GM12878 (cell line): ENCODE results near the gene COL5A1.

Source experiments
- CEBPB ChIP-seq, 2 experiments: fragments of 150-350 bp in 1 of 2; IDR thresholded peaks; 2 replicates each; pipeline ENCODE4 v1.6.1; 2012 to 2014; ENCODE audit warnings: low read depth in 2 of 2, low read length in 2 of 2, borderline replicate concordance in 1 of 2, inconsistent platforms in 1 of 2
- CREB1 ChIP-seq: IDR thresholded peaks from 2 replicates; pipeline ENCODE4 v1.6.1; 2012; ENCODE audit warnings: low read depth, mild to moderate bottlenecking, inconsistent platforms
- EGR1 ChIP-seq, 2 experiments: IDR thresholded peaks; 1 replicate in 1 of 2; 2 replicates in 1 of 2; pipeline ENCODE4 v1.6.1; 2011 to 2012; ENCODE audit warnings: low read depth in 2 of 2, low read length in 2 of 2, borderline replicate concordance in 1 of 2, mild to moderate bottlenecking in 1 of 2, moderate library complexity in 1 of 2
- EZH2 ChIP-seq: IDR thresholded peaks from 2 replicates; pipeline ENCODE4 v1.6.1; 2012; ENCODE audit warnings: low read depth, mild to moderate bottlenecking, control low read depth, inconsistent platforms, low read length, borderline replicate concordance; ENCODE audit not compliant: control insufficient read depth
- KDM1A ChIP-seq: fragments of 200-600 bp; sonication (generic); IDR thresholded peaks from 2 replicates; pipeline ENCODE4 v1.6.1; 2016; ENCODE audit warnings: borderline replicate concordance
- NFIC ChIP-seq: IDR thresholded peaks from 2 replicates; pipeline ENCODE4 v1.6.1; 2012; ENCODE audit warnings: low read depth, mild to moderate bottlenecking, inconsistent platforms, low read length, moderate library complexity
- NKRF ChIP-seq: fragments of 450-650 bp; conservative IDR thresholded peaks from 2 replicates; pipeline ENCODE4 v1.6.1; 2017; ENCODE audit warnings: mild to moderate bottlenecking, moderate library complexity
- NR2F1 ChIP-seq: fragments of 450-650 bp; conservative IDR thresholded peaks from 2 replicates; pipeline ENCODE4 v1.6.1; 2017; ENCODE audit warnings: mild to moderate bottlenecking
- POLR2A ChIP-seq: IDR thresholded peaks from 2 replicates; pipeline ENCODE4 v1.6.1; 2011; ENCODE audit warnings: low read depth, mild to moderate bottlenecking, low read length
- SMC3 ChIP-seq: IDR thresholded peaks from 2 replicates; pipeline ENCODE4 v1.6.1; 2011; ENCODE audit warnings: low read length, improper control_type of control experiment, borderline replicate concordance
- TF ChIP-seq, protein P1 (sequence below), 3 experiments: IDR thresholded peaks in 2 of 3; conservative IDR thresholded peaks in 1 of 3; 2 replicates each; pipeline ENCODE4 v1.5.1; 2011; ENCODE audit warnings: low read depth in 3 of 3, low read length in 3 of 3, mild to moderate bottlenecking in 3 of 3, control low read depth in 2 of 3, moderate library complexity in 2 of 3, inconsistent platforms in 1 of 3, mixed read lengths in 1 of 3; ENCODE audit not compliant: control insufficient read depth in 2 of 3, insufficient read depth in 1 of 3; ENCODE audit errors: extremely low read depth in 1 of 3
- TF ChIP-seq, protein P2 (sequence below): fragments of 450-650 bp; IDR thresholded peaks from 2 replicates; pipeline ENCODE4 v1.6.1; 2018; ENCODE audit warnings: mild to moderate bottlenecking, low read depth, moderate library complexity; ENCODE audit not compliant: partially characterized antibody
- TF ChIP-seq, protein P3 (sequence below): IDR thresholded peaks from 2 replicates; pipeline ENCODE4 v1.6.1; 2012; ENCODE audit warnings: low read depth, low read length, improper control_type of control experiment

DNA sequence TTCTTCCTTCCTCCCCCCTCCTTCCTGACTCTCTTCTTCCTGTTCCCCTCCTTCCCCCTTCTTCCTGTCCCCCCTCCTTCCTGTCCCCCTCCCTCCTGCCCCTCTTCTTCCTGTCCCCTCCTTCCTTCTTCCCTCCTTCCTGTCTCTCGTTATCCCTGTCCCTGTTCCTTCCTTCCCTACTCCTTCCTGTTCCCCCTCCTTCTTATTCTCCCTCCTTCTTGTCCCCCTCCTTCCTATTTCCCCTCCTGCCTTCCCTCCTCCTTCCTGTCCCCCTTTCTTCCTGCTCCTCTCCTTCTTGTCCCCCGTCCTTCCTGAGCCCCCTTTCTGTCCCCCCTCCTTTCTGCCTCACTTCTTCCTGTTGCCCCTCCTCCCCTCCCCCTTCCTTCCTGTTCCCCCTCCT is 70.6 kb downstream of the COL5A1 start:
- TF ChIP-seq EGR1 (IDR thresholded peaks at IDR 0.05; ENCODE audit: borderline replicate concordance in 1 of 2, low read depth in 2 of 2, low read length in 2 of 2) (no peak), KDM1A (no peak), SMC3 (no peak), CEBPB (IDR thresholded peaks at IDR 0.05; ENCODE audit: borderline replicate concordance in 1 of 2, low read depth in 2 of 2, low read length in 2 of 2) (no peak), POLR2A (no peak), EZH2 (no peak), NFIC (no peak), NR2F1 (no peak), NKRF (no peak), CREB1 (no peak)
- TF ChIP-seq, protein P1, sequence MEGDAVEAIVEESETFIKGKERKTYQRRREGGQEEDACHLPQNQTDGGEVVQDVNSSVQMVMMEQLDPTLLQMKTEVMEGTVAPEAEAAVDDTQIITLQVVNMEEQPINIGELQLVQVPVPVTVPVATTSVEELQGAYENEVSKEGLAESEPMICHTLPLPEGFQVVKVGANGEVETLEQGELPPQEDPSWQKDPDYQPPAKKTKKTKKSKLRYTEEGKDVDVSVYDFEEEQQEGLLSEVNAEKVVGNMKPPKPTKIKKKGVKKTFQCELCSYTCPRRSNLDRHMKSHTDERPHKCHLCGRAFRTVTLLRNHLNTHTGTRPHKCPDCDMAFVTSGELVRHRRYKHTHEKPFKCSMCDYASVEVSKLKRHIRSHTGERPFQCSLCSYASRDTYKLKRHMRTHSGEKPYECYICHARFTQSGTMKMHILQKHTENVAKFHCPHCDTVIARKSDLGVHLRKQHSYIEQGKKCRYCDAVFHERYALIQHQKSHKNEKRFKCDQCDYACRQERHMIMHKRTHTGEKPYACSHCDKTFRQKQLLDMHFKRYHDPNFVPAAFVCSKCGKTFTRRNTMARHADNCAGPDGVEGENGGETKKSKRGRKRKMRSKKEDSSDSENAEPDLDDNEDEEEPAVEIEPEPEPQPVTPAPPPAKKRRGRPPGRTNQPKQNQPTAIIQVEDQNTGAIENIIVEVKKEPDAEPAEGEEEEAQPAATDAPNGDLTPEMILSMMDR (IDR thresholded peaks at IDR 0.05 in 2 of 3, conservative IDR thresholded peaks at IDR 0.05 in 1 of 3; ENCODE audit: control insufficient read depth in 2 of 3, extremely low read depth in 1 of 3, insufficient read depth in 1 of 3, low read depth in 3 of 3, low read length in 3 of 3): no peak
- TF ChIP-seq, protein P2, sequence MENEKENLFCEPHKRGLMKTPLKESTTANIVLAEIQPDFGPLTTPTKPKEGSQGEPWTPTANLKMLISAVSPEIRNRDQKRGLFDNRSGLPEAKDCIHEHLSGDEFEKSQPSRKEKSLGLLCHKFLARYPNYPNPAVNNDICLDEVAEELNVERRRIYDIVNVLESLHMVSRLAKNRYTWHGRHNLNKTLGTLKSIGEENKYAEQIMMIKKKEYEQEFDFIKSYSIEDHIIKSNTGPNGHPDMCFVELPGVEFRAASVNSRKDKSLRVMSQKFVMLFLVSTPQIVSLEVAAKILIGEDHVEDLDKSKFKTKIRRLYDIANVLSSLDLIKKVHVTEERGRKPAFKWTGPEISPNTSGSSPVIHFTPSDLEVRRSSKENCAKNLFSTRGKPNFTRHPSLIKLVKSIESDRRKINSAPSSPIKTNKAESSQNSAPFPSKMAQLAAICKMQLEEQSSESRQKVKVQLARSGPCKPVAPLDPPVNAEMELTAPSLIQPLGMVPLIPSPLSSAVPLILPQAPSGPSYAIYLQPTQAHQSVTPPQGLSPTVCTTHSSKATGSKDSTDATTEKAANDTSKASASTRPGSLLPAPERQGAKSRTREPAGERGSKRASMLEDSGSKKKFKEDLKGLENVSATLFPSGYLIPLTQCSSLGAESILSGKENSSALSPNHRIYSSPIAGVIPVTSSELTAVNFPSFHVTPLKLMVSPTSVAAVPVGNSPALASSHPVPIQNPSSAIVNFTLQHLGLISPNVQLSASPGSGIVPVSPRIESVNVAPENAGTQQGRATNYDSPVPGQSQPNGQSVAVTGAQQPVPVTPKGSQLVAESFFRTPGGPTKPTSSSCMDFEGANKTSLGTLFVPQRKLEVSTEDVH: no peak
- TF ChIP-seq, protein P3, sequence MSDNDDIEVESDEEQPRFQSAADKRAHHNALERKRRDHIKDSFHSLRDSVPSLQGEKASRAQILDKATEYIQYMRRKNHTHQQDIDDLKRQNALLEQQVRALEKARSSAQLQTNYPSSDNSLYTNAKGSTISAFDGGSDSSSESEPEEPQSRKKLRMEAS: no peak
